Ramos (cell line): ENCODE measurements around the gene SMIM35.

Experiments
- in situ Hi-C: fragments of 300-500 bp; cut with MboI; formaldehyde crosslinking; loops from one replicate; pipeline ENCODE4 v1.14.3; 2022; ENCODE audit warnings: low sequenced_read_pairs; ENCODE audit not compliant: unreplicated experiment

The SMIM35 gene

DNA sequence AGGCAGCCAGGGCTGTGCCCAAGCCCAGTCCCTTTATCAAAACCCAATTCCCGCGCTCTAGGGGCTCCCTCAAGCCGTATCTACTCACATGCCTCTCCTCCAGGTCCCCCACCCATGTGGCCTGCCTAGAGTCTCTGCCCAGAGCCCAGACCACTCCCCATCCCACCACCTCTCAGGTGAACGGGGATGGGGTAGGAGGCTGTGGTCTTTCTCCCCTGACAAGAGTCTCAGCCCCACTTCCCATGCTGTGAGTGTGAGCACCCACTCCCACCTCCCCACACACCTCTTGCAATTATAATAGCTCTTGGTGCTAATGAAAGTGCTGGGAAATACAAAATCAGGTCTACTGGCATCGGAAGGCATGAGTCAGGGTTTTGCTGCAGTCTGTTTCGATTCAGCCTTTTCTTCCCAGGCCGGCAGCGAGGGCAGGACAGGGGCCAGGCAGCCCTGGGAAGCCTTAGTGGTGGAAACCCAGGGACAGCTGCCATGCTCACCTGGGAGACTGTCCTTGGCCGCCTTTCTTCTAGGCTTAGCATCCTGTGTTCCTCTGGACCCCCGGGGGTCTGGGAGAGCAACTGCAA lies 26.6 kb downstream of the SMIM35 start:
- in situ Hi-C loops = no loop called here

DNA sequence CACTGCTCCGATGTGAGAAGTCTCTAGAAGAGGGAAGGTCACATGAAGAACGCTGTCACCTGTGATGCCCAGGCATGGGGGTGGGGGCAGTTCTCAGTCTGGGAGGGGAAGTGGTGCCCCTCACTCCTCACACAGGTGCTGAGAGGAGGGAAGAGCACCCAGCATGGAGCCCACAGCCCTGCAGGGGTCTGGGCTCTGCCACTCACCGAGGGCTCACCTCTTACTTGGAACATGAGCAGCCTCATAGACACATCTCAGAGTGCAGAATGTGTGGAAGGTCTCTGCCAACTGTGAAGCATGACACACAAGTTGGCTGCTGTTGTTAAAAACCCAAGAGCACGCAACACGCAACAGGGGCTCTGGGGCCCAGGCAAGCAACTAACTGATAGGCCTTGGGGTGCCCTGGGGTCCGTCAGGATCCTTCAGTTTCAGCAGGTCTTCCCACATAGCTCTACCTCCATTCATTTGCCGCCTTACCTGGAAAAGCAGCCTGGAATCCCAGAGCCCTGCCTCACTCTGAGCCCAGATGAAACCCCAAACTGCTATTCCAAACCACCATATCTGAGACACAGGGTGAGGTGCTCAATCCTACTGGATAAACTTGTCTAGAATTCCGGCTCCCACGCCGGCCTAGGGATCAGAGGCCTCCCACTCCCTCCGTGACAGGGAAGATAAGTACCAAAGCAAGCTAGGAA lies 27.4 kb downstream of the SMIM35 start:
- in situ Hi-C loops = loop anchor here (5.0 kb wide), 1 partner anchor 217 kb away; no protein-coding TSS in a partner anchor

DNA sequence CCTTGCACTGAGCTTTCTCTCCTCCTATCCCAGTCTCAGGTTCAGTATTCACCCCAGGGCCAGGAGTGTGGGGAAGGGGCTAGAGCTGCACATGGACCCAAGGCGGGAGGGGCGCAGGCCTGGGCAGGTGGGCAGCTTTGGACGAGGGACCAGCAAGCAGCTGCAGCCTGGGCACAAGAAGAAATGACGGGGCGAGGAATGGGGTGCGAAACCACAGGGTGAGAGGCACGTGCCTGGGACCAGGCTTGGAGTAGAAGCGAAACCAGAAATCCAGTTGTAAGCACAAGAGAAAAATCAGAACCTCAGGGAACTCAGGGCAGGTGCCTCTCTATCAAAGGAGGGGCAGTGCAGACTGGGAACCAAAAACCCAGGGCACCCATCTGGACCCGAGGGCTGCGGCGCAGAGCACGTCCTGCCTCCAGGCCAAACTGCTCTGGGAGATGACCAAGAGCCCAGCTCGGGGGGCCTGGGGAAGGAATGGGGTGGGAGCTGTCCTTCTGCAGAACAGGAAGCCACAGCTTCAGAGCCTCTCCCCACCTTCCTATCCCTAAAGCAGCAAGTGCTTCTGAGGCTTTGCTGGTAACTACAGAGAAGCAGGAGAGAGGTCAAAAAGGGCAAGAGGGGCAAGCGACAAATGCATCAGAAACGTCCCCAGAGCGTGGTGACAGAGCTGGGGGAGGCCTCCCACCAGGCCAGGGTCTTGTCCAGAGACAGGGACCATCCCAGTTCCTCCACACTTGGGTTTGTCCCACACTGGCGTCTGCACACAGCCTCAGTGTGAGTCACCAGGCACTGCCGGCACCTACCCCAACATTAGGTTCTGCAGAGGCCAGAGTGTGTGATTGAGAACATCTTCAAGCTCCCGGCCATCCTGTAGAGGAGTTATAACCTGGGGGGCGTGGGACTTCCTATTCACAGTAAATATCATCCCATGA lies 28.2 kb downstream of the SMIM35 start:
- in situ Hi-C loops = loop anchor here (5.0 kb wide), 1 partner anchor 216 kb away; no protein-coding TSS in a partner anchor

DNA sequence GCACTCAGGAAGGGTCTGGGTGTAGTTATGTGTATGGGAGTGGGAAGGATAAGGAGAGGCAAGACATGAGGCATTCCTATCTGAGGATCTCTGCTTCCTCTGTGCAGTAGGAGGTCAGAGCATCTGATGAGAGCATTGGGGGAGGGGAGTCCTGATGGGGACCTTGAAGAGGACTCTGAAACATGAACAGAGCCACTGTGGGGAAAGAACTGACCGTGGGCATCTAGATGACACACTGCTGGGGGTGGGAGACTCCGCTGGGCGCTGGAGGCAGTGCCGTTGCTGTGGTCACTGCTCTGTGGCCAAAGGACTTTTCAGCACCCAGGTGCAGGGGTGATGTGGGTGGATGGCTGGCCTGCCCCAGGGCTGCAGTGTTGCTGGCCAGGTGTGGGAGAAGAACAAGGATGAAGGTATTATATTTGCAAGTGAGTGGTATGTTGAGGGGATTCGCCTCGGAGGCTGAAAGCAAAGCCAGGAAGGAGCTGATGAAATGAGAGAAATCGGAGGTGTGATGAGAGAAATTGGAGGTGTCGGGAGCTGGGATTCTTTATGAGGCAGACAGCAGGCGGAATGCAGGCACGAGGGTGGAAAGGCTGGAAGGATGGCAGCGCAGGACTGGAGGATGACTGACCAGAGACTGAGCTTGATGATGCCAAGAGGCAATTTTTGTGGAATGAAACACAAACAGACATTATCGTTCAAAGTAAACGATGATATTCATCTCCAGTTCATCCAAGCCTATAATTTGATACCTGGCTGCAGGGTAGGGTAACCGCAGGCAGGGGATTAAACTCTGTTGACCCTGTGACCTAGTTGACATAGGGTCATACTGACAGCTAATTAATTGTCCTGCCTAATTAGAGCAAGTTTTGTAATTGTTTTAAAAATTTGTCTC lies 29.3 kb downstream of the SMIM35 start:
- in situ Hi-C loops = loop anchor here (5.0 kb wide), 1 partner anchor 215 kb away; no protein-coding TSS in a partner anchor

DNA sequence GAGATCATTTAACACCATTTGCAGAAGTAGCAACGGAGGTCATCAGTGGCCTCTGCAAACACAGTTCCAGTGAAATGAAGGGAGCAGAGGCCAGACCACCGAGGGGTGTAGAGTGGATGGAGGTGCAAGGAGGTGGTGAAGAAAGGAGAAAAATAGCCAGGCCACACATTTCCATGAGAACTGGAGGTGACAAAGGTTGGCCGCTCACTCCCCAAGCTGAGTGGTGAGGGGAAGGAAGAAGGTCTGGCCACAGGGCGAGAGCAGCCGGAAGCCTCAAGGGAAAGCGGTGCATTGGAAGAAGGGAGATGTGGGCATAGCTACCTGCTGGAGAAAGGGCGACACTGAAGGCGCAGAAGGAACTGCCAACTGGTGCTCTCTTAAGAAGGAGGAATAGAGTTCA lies 30.0 kb downstream of the SMIM35 start:
- in situ Hi-C loops = loop anchor here (5.0 kb wide), 1 partner anchor 215 kb away; no protein-coding TSS in a partner anchor

DNA sequence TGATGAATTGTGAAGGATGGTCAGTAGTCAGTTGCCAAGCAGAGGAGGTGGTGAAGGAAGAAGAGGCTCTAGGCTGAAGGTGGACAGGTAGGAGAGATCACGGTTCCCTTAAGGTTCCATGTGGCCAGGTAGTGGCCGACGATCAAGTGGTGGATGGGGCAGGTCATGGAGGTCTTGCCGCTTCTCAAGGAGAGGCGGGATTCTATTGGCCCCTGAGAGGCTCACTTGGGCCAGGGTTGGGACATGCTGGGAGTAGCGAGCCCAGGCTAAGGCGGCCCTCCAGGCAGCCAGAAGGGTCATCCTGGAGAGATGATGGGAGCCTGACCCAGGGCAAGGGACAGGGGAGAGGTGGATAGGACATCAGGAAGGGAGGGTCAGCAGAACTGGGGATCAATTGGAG lies 30.8 kb downstream of the SMIM35 start:
- in situ Hi-C loops = loop anchor here (5.0 kb wide), 1 partner anchor 214 kb away; no protein-coding TSS in a partner anchor

DNA sequence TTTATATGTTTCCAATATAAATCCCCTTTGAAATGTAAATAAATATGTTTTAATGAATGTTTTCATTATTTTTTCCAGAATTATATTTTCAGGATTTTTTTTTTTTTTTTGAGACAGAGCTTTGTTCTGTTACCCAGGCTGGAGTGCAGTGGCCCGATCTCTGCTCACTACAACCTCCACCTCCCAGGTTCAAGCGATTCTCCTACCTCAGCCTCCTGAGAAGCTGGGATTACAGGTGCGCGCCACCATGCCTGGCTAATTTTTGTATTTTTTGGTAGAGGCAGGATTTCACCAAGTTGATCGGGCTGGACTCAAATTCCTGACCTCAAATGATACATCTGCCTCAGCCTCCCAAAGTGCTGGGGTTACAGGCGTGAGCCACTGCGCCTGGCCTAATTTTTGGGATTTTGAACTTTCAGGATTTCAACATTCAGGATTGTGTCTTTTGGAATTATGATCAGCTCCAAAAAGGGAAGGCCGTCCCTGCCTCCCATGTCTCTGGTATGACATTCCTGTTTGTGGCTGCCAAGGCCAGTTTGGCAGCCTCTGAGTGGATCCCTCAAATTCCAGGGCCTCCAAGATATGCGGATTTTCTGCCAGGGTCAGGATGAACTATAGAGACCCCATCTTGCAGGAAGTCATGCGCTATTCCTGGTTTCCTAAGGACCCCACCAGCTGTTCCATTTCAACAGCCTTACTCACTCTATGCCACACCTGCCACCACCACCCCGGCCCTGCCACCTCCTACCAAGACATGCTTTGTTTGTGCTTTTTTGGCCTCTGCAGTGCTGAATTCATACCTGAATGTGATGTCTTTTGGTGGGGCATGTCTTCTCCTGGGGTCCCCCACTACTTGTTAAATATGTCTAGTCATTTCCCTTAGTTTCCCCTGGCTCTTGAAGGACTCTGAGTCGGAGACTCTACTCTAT lies 31.8 kb downstream of the SMIM35 start:
- in situ Hi-C loops = loop anchor here (5.0 kb wide), 1 partner anchor 213 kb away; no protein-coding TSS in a partner anchor

DNA sequence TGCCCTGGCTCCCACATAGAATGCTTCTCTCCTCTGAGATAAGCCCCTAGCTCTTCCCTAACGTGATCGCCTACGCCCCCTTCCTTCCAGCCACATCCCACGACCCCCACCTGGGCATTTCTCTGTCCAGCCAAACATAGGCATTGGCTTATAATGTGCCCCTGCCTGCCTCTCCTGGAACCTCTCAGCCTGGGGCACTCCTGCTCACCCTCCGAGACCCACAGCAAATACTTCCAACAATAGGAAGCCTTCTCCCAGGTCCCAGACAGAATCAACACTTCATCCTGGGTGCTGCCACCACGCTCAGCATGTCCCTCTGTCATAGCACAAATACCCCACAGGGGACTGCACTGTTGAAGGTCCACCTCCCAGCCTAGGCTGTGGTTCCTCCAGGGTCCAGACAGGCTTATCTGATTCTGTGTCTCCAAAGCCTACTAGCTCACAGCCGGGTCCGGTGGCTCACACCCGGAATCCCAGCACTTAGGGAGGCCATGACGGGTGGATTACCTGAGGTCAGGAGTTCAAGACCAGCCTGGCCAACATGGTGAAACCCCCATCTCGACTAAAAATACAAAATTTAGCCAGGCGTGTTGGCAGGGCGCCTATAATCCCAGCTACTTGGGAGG lies 34.1 kb downstream of the SMIM35 start:
- in situ Hi-C loops = no loop called here

DNA sequence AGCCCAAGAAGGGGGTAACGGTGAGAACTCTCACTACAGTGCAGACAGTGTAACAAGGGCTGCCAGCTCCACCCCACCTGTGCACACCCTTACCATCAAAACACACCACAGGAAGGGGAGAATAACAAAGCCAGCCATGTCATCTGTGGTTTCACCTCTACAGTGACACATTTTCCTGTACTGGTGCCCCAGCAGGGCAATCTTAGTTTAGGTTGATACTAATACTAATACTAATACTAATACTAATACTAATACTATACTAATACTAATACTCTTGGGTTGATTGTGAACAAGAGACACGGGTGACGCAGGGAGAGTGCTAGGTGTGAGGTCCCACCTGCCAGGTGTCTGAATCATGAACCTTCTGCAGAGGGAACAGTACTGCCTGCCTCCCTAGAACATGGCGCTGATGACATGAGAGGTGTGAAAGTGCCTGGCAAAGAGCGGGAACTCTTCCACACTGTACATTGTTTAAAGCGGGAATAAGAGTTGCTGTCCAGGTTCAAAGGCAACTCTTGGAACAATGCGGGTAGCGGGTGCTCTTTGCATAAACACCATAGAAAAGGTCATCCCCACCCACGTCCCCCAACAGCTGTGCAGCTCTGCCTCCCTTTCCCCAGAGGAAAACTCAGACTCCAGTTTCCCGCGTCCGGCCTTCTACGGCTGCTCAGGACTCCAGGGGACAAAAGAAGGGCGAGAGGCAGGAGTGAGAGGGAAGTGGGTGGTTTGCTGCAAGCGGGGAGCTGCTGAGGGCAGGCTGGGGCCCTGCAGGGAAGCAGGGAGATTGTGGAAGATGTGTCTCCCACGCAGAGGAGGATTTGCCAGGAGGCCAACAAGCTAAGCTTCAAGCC lies 34.9 kb downstream of the SMIM35 start:
- in situ Hi-C loops = no loop called here

DNA sequence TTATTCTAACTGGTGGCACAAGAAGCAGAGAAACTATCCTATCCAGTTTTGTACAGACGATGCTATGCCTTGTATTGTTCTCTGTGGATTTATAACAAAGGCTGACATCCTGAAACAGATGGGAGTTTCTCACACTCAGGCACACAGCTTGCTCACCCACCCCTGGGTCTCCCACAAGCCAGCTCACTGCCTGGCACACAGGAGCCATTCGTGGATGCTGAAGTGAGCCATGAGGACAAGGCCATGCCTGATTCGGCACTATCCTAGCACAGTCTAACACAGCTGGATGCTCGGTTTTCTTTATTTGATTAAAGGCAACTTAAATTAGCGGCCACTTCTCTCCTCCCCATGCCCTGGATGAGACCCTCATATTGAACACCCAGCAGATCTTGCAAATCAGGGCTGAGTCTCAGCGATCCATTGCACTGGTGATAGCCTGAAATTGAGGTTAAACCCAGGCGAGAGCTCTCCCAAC lies 35.6 kb downstream of the SMIM35 start:
- in situ Hi-C loops = no loop called here

DNA sequence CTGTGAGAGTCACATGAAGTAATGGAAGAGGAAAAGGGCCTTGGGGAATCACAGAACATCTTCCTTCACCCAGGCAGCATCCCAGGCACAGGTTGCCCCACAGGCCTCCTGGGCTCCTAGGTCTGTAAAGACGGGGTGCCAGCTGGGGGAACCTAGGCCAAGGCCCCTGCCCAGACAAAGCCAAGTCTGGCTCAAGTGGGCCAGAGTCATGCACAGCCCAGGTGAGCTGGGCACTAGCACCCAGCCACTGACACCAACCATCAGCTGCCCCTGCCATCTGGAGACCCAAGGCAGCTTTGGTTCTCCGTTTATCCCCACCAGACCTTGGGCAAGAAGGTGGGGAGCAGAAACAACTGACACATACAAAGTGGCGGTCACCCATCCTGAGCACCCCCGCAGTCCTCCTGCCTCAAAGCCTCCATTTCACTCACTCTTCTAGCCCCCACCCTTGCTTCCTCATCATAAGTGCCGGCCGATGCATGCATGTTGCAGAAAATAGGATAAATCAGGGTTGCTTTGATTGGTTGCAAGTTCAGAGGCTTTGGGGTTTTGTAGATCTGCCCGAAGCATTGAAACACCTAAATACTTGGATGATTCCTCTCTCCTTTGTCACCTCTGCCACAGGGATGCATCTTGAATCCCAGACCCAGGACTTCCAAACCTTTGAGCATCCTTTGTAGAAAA lies 36.4 kb downstream of the SMIM35 start:
- in situ Hi-C loops = no loop called here

DNA sequence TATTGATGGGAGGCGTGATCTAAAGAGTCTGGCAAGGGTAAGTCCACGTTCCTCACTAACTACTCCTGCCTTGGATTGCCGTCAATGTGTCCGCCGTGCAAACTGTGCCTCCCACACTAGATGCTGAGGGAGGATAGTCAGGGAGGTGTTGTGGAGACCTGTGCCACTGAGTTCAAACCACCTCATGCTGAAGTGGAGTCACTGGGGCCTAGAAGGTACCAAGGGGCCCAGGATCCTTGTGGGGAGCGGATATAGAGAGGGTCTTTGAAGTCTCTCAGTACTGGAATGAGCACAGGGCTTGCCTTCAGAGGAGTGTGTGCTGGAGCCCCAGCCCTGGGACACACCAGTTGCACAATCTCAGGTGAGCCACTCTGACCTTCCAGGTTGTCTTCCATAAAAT lies 37.0 kb downstream of the SMIM35 start:
- in situ Hi-C loops = loop anchor here (5.0 kb wide), 1 partner anchor 102 kb away; no protein-coding TSS in a partner anchor

DNA sequence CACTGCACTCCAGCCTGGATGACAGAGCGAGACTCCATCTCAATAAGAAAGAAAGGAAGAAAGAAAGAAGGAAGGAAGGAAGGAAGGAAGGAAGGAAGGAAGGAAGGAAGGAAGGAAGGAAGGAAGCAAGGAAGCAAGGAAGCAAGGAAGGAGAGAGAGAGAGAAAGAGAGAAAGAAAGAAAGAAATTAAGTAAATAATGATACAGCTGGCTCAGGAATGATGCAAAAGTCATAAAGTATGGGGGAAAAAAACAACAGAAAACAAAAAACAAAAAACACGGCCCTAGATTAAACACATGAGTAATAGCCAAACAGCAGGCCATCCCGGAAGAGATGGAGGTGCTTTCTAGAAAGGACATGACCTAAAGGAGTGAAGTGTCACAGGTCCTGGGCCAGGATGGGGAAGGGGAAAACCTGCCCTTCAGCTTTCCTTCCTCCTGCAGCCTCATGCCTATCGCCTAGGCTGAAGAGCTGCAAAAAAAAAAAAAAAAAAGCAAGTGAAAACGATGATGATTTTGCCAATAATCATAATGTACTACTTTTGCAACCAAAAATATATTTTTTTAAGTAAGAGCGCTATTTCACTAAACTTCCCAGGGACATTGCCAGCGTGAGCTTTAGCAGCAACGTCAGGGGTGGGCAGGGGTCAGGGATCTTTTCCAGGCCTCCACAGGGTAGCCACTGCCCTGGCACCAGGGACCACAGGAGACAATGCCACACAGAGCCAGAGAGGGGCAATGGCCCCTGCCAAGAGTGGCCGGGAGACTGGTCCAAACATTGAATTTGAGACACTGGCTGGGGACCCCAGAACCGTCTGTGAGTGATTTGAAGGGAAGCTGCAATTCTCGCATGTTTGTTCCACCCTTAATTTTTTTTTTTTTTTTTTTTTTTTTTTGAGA lies 38.0 kb downstream of the SMIM35 start:
- in situ Hi-C loops = loop anchor here (5.0 kb wide), 1 partner anchor 101 kb away; no protein-coding TSS in a partner anchor

DNA sequence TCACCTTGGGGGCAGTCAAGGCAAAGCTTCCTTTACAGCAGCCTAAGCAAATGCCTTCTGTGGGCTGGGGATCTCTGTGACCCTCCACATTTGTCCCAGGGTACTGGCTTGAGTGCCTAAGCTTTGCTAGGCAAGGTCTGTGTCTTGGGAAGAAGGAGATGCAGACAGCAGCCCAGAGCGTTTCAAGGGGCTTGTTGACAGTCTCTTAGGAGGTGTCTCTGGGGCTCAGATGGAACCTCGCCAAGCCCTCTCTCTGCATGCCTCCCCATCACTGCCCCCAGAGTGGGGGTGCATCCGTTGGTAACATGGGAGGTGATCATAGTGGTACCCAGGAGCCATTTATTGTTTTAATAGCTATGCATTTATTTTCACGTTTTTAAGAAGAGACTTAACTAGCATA lies 39.0 kb downstream of the SMIM35 start:
- in situ Hi-C loops = loop anchor here (5.0 kb wide), 1 partner anchor 100 kb away; no protein-coding TSS in a partner anchor

DNA sequence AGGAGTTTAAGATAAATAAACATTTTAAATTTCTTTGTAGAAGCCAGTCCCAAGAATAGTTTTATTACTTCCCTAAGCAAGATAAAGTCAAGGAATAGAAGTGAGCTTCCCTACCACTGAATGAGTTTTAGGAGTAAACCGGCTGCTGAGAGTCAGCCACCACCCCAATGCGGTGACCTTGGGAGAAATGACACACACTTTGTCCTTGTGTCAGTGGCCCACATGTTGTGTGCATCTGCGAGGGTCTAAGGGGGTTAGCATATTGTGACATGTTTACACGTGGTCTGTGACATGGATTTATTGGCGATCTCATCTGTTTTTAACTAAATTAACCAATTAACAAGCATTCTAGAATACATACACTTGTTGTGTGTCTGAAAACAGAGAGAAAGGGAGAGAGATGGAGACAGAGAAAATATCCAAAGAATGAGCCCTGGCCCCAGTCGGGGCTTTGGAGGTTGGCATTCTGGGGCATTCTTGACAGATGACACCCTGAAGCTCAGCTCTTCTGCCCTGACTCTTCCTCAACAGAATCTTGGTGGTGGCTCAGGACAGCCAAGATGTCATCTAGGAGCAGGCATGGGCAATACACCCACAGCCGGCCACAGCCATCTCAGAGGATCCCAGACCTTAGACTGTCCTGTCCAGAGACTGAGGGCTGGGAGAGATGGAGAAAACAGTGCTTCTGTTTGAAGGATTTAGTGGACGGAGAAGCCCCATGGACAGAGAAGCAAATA lies 39.6 kb downstream of the SMIM35 start:
- in situ Hi-C loops = loop anchor here (5.0 kb wide), 1 partner anchor 100 kb away; no protein-coding TSS in a partner anchor
